Frontal cortex (tissue), 4 donors: Measurements from ENCODE around the gene SERP2. TPM values are rescaled to one million over a fixed set of nuclear protein-coding genes. Genes with fewer than 3 reads are reported as not detected.

ENCODE experiments used
- DNase-seq, 2 donors: peaks; one replicate each; pipeline ENCODE4 v3.0.0; 2012; ENCODE audit warnings: low spot score in 2 of 2
- FAIRE-seq: peaks from 2 replicates; lab custom pipeline; 2012; peaks lifted over from hg19 to GRCh38; lab: Jason Lieb, UNC
- total RNA-seq: library from RNA; depleted of rRNA; stranded (reverse); fragments of >200 nt; gene quantifications from one replicate; pipeline ENCODE4 v1.2.3, GENCODE V29; 2014
- donor health status: control.
- donor health status: control.
- donor health status: control.

Gene SERP2
- total RNA-seq, 1 donor from 2014 or later: 26.1 TPM

GRCh38 chr13:44407379-44407778 is 33.8 kb downstream of the SERP2 start:
- DNase-seq: no peak
- FAIRE-seq: no peak

GRCh38 chr13:44407891-44408290 is 34.3 kb downstream of the SERP2 start:
- DNase-seq (no peak), FAIRE-seq (no peak)

GRCh38 chr13:44409595-44409994 is 36.0 kb downstream of the SERP2 start:
- no peak for DNase-seq
- FAIRE-seq: no peak

- no peak for DNase-seq
Observed at GRCh38 chr13:44410328-44410859, 36.8 kb downstream of the SERP2 start.

GRCh38 chr13:44411841-44412240 is 38.2 kb downstream of the SERP2 start:
- DNase-seq (no peak), FAIRE-seq (no peak)

More at GRCh38 chr13:44410328-44410859, 36.8 kb downstream of the SERP2 start:
- FAIRE-seq: no peak

GRCh38 chr13:44412346-44412935 is 38.8 kb downstream of the SERP2 start:
- DNase-seq (no peak), FAIRE-seq (no peak)

GRCh38 chr13:44413095-44413494 is 39.5 kb downstream of the SERP2 start:
- FAIRE-seq (no peak), DNase-seq (no peak)

GRCh38 chr13:44414716-44415115 is 41.1 kb downstream of the SERP2 start:
- no peak for FAIRE-seq
- DNase-seq: no peak

GRCh38 chr13:44415815-44416214 is 42.2 kb downstream of the SERP2 start:
- FAIRE-seq: no peak
- DNase-seq: no peak

GRCh38 chr13:44416301-44416700 is 42.7 kb downstream of the SERP2 start:
- no peak for FAIRE-seq
- DNase-seq: no peak

GRCh38 chr13:44416744-44417143 is 43.1 kb downstream of the SERP2 start:
- FAIRE-seq: no peak
- no peak for DNase-seq

- no peak for FAIRE-seq
Observed at GRCh38 chr13:44417446-44417845, 43.8 kb downstream of the SERP2 start.

GRCh38 chr13:44417876-44418275 is 44.3 kb downstream of the SERP2 start:
- FAIRE-seq: no peak
- no peak for DNase-seq

More at GRCh38 chr13:44417446-44417845, 43.8 kb downstream of the SERP2 start:
- no peak for DNase-seq

GRCh38 chr13:44420376-44421220 is 47.0 kb downstream of the SERP2 start:
- no peak for DNase-seq
- FAIRE-seq: no peak

- no peak for DNase-seq
- no peak for FAIRE-seq
Observed at GRCh38 chr13:44421853-44422525, 48.4 kb downstream of the SERP2 start.

- FAIRE-seq (no peak), DNase-seq (no peak)
Observed at GRCh38 chr13:44422755-44423643, 49.4 kb downstream of the SERP2 start.

GRCh38 chr13:44423824-44424223 is 50.2 kb downstream of the SERP2 start:
- FAIRE-seq (no peak), DNase-seq (no peak)

GRCh38 chr13:44425041-44425814 is 51.6 kb downstream of the SERP2 start:
- FAIRE-seq (no peak), DNase-seq (no peak)

- FAIRE-seq (no peak), DNase-seq (no peak)
Observed at GRCh38 chr13:44425815-44426078, 52.1 kb downstream of the SERP2 start.
